Stimulated activated CD4-positive, alpha-beta T cell treated with anti-CD3 and anti-CD28 coated beads, Interleukin-12 subunit alpha, Interleukin-12 subunit beta, amount 100 ng/mL, for 4 hours (primary cell): ENCODE results near the gene PEX11B.

Experiments used
- DNase-seq: peaks from one replicate; pipeline ENCODE4 v3.0.0-alpha.2; 2020

PEX11B gene

GRCh38 chr1:145901312-145902021 lies 17.1 kb downstream of the PEX11B start:
- no peak for DNase-seq

- no peak for DNase-seq
Measured at GRCh38 chr1:145898756-145899155, 19.8 kb downstream of the PEX11B start.

DNA sequence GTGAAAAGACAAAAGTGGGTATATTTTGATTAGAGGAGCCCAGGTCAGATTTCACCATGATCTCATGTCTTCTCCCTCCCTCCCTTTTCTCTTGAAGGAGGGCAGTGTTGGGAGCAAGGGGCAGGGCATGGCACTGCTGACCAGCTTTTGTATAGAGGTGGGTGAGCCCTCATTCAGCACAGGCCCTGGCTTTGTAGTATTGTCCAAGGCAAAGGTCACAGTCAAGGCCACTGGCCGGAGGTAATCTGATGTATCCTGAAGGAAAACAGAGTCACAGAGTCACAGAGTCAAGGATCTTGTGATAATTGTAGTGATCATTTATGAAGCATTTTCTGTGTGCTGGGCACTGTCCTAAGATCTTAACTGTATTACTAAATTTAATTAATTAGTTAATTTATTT lies 20.5 kb downstream of the PEX11B start:
- DNase-seq, result no peak

- no peak for DNase-seq
Measured at GRCh38 chr1:145895471-145895870, 23.0 kb downstream of the PEX11B start.

DNA sequence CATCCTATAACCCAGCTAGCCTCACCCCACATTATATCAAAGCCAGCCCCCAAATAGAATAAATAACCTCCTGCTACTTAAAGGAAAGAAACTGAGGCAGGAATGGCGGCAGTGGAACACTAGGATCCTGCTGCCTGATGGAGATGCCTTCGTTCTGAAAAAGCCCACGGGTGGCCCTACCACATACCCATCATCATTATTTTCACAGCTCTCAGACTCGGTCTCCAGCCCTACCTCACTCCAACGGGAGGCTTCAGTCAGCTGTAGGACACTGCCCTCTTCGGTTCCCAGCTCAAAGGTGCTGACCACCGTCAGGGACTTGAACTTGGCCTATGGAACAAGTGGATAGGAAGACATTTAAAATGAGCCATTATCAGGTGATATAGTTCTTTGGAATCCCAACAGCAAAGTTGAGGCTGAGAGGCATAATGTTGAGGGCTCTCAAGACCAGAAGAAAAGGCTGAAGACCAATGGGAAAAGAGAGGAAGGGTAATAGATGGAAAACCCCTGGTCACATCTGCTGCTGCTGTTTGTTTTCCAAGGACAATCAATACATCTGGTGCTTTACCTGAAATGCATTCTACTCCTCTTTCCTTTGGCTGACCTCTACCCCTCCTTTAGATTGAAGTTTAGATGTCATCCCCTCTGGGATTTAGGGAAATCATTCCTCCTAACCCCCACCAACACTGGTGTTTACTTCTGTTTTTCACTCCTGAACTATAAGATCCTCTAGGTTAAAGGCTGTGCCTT lies 25.0 kb downstream of the PEX11B start:
- DNase-seq, result no peak

- DNase-seq, result no peak
Measured at GRCh38 chr1:145892486-145893087, 25.9 kb downstream of the PEX11B start.

GRCh38 chr1:145891587-145892485 lies 26.7 kb downstream of the PEX11B start:
- peak; percentile 42 for DNase-seq

DNA sequence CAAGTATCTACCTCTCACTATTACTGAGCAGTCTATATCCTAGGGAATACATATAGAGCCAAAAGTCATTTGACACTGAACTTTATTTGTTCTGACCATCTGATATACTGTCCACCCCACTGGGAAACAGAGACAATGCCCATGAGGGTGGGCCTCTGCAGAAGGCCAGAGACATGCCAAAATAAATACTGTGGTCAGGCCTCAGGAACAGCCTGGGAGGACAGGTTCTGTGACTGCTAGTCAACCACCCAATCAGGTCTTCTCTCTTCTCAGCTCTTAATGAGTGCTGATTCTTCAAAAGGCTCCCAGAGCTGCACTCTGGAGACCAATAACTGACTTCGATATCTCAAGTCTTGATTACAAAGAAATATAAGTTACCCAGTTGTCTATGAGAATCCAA lies 27.4 kb downstream of the PEX11B start:
- no peak for DNase-seq

DNA sequence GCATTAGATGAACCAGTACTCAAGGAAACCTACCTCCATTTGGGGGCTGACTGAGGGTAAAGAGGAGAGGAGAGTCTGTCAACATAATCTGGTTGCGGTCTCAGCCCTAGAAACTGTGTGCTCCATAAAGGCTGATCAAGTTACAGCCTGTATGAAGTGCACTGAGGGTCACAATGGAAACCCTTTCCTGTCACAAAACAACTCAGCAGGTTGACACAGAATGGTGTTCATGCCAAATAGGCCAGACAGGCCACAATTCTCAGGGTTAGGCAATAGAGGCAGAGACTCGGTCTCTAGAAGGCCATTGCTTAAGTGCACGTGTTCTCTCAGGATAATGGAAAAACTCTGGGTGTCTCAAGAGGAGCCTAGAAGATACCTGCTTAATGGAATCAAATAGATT lies 28.8 kb downstream of the PEX11B start:
- no peak for DNase-seq

DNA sequence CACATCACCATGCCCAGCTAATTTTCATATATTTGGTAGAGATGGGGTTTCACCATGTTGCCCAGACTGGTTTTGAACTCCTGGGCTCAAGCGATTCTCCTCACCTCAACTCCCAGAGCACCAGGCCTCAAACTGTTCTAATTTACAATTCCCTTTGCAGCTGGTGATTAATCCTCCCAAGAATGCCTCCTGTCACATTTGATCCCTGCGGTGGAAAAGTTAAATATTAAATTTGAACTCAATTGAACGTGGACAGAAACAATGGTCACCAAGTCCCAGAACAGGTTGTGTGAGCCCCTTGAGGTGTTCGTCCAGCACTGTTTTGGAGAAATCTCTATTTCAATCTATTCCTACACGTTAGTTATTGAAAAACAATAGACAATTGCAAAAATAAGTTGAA lies 30.9 kb downstream of the PEX11B start:
- no peak for DNase-seq

GRCh38 chr1:145886816-145887215 lies 31.7 kb downstream of the PEX11B start:
- no peak for DNase-seq

- no peak for DNase-seq
Measured at GRCh38 chr1:145886390-145886789, 32.1 kb downstream of the PEX11B start.

- DNase-seq, result peak; percentile 84
Measured at GRCh38 chr1:145885738-145886287, 32.7 kb downstream of the PEX11B start, which contains the start of gene ANKRD35. ANKRD35 (minus strand) TSS chr1:145885866; CDS start chr1:145885758, 108 bp downstream.

- no peak for DNase-seq
Measured at GRCh38 chr1:145884675-145885074, 33.8 kb downstream of the PEX11B start.

- no peak for DNase-seq
Measured at GRCh38 chr1:145879775-145880174, 38.7 kb downstream of the PEX11B start.

- DNase-seq, result no peak
Measured at GRCh38 chr1:145878724-145879123, 39.8 kb downstream of the PEX11B start.

GRCh38 chr1:145877923-145878486 lies 40.5 kb downstream of the PEX11B start:
- no peak for DNase-seq

DNA sequence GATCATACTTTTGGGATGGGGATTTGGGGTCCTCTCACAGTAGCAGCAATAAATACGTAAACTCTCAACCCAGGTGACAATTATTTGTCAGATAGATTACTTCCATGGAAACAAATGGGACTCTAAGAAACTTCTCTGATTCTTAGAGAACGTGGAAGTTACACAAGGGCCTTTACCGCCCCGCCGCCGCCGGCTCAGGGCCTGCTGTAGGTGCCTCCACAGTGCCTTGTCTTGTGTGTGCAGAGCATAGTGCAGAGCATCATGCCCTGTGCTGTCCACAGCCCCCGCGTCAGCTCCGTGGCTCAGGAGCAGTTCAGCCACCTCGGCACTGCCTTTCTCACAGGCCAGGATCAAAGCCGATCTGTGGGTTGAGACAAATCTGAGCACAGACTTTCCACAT lies 43.9 kb downstream of the PEX11B start:
- DNase-seq, result no peak

DNA sequence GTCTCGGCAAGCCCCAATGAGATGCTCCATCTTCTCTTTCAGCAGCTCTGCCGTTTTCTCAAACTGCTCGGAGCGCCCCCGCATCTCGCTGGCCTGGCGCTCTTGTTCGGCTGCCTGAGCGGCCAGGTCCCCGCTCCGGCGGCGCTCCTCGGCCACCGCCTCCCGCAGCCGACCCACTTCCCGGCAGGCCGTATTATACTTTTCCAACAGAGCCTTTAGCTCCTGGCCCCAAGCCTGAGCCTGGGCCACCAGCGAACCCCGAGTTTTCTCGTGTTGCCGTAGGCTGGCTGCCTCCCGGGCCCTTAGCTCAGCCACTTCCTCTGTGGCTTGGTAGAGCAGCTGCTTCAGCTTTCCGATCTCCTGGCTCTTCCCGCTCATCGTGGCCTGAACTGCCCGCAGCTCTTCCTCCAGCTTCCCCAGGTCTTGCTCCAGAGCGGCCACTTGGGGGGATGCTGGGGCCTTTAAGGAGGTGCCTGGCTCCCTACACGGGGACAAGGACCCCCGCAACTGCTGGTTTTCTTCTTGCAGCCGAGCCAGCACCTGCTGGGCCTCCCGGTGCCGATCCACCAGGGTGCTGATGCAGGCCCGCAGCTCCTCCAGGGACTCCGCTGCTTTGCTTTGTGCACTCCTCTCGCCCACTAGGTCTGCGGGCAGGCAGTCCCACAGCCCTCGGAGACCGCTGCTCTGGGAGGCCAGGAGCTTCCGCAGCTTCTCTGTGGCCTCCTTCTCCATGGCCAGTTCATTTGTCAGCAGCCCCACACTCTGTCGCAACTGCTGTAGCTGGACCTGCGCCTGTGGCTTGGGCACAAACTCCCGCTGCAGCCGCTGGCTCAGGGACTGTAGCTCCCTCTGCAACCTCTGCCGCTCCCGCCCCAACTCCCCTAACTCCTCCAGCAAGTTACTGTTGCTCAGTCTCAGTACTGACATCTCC lies 46.3 kb downstream of the PEX11B start:
- DNase-seq, result peak; percentile 32

- DNase-seq, result no peak
Measured at GRCh38 chr1:145868232-145868631, 50.3 kb downstream of the PEX11B start.
